HG03196 (cell line): ENCODE measurements around the gene GABBR2.

ENCODE experiments used
- ATAC-seq: cut with Tn5 transposase; IDR thresholded peaks from one replicate; pipeline ENCODE4 v1.9.1; 2021; ENCODE audit not compliant: unreplicated experiment

GABBR2 gene

GRCh38 chr9:98551511-98552286, 157.0 kb downstream of the GABBR2 start:
- ATAC-seq, result no peak

- no peak for ATAC-seq
Observed at GRCh38 chr9:98550206-98550820, 158.4 kb downstream of the GABBR2 start.

- ATAC-seq, result no peak
Observed at GRCh38 chr9:98549401-98549800, 159.3 kb downstream of the GABBR2 start.

- ATAC-seq, result no peak
Observed at GRCh38 chr9:98547606-98548005, 161.1 kb downstream of the GABBR2 start.

GRCh38 chr9:98545021-98545420, 163.7 kb downstream of the GABBR2 start:
- no peak for ATAC-seq

GRCh38 chr9:98541684-98542230, 167.0 kb downstream of the GABBR2 start:
- ATAC-seq, result no peak

GRCh38 chr9:98540476-98540875, 168.3 kb downstream of the GABBR2 start:
- ATAC-seq, result no peak

GRCh38 chr9:98539954-98540353, 168.8 kb downstream of the GABBR2 start:
- no peak for ATAC-seq

- ATAC-seq, result no peak
Observed at GRCh38 chr9:98538626-98539031, 170.1 kb downstream of the GABBR2 start.

- no peak for ATAC-seq
Observed at GRCh38 chr9:98538203-98538602, 170.5 kb downstream of the GABBR2 start.

GRCh38 chr9:98536542-98537173, 172.1 kb downstream of the GABBR2 start:
- ATAC-seq, result no peak

- no peak for ATAC-seq
Observed at GRCh38 chr9:98533866-98534265, 174.9 kb downstream of the GABBR2 start.

- no peak for ATAC-seq
Observed at GRCh38 chr9:98533132-98533531, 175.6 kb downstream of the GABBR2 start.

GRCh38 chr9:98532574-98532973, 176.2 kb downstream of the GABBR2 start:
- ATAC-seq, result no peak

GRCh38 chr9:98532147-98532546, 176.6 kb downstream of the GABBR2 start:
- ATAC-seq, result no peak

- ATAC-seq, result no peak
Observed at GRCh38 chr9:98530806-98531386, 177.8 kb downstream of the GABBR2 start.

- no peak for ATAC-seq
Observed at GRCh38 chr9:98530275-98530674, 178.5 kb downstream of the GABBR2 start.

- no peak for ATAC-seq
Observed at GRCh38 chr9:98529841-98530240, 178.9 kb downstream of the GABBR2 start.

- ATAC-seq, result no peak
Observed at GRCh38 chr9:98523231-98523901, 185.4 kb downstream of the GABBR2 start.

GRCh38 chr9:98522487-98522886, 186.2 kb downstream of the GABBR2 start:
- no peak for ATAC-seq

- no peak for ATAC-seq
Observed at GRCh38 chr9:98521141-98521540, 187.6 kb downstream of the GABBR2 start.
